Measurements from ENCODE around the gene STYXL1. TPM values are rescaled to one million over a fixed set of nuclear protein-coding genes. Genes with fewer than 3 reads are reported as not detected.

STYXL1 gene
- total RNA-seq, 1 donor from 2014 or later, result 28.5 TPM

DNA sequence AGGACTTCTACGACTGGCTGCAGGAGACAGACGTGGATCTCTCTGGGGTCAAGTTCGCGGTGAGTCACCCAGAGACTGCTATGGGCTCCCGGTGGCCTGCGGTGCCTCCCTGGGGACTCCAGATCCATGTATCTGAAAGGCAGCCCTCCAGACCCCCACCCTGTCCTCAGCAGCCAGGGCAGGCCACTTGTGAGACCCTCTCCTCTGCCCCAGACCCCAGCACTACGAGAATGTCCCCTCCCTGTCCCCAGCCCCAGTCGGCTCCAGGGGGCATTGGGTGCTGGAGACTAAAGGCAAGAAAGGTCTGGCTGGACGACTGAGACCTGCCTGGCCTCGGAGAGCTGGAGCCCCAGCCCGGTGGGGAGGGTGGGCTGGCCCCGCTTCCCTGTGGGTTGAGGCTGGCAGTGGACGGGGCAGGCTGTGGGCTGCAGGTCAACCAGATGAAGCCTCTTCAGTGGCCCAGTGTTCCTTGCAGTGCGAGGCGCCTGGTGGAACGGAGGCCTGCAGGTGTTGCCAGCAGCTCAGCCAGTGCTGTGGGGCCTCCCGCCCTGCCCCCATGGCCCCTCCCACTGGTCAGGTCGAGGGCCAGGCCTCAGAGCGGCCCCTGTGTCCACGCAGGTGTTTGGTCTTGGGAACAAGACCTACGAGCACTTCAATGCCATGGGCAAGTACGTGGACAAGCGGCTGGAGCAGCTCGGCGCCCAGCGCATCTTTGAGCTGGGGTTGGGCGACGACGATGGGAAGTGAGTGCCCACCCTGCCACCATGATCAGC, 67.2 kb downstream of the STYXL1 start:
- no peak overlapping the region for H3K4me3 Mint-ChIP-seq (ENCODE audit: unreplicated experiment)
- TF ChIP-seq, protein P1, sequence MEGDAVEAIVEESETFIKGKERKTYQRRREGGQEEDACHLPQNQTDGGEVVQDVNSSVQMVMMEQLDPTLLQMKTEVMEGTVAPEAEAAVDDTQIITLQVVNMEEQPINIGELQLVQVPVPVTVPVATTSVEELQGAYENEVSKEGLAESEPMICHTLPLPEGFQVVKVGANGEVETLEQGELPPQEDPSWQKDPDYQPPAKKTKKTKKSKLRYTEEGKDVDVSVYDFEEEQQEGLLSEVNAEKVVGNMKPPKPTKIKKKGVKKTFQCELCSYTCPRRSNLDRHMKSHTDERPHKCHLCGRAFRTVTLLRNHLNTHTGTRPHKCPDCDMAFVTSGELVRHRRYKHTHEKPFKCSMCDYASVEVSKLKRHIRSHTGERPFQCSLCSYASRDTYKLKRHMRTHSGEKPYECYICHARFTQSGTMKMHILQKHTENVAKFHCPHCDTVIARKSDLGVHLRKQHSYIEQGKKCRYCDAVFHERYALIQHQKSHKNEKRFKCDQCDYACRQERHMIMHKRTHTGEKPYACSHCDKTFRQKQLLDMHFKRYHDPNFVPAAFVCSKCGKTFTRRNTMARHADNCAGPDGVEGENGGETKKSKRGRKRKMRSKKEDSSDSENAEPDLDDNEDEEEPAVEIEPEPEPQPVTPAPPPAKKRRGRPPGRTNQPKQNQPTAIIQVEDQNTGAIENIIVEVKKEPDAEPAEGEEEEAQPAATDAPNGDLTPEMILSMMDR (IDR thresholded peaks at IDR 0.05), result no peak
- H3K36me3 Mint-ChIP-seq (ENCODE audit: low read depth), result peaks cover 8% of the 10 kb centered on the region
- no peak for DNase-seq (ENCODE audit: low spot score)
- H3K9me3 Mint-ChIP-seq (ENCODE audit: low read depth), result no peaks in the 10 kb centered on the region
- no peaks in the 10 kb centered on the region for H3K27me3 Mint-ChIP-seq (ENCODE audit: low read depth)
- no peak overlapping the region for H3K27ac Mint-ChIP-seq (ENCODE audit: unreplicated experiment)
- peaks cover 17% of the 10 kb centered on the region for H3K4me1 Mint-ChIP-seq (ENCODE audit: low read depth)

GRCh38 chr7:75979759-75980429, 67.9 kb downstream of the STYXL1 start:
- TF ChIP-seq, protein P1 (IDR thresholded peaks at IDR 0.05), result no peak
- Mint-ChIP-seq H3K27me3 (ENCODE audit: low read depth) (no peaks in the 10 kb centered on the region), H3K4me3 (ENCODE audit: unreplicated experiment) (no peak overlapping the region), H3K27ac (ENCODE audit: unreplicated experiment) (peak overlapping the region; percentile 41), H3K36me3 (ENCODE audit: low read depth) (peaks cover 5% of the 10 kb centered on the region), H3K9me3 (ENCODE audit: low read depth) (no peaks in the 10 kb centered on the region), H3K4me1 (ENCODE audit: low read depth) (peaks cover 17% of the 10 kb centered on the region)
- DNase-seq (ENCODE audit: low spot score), result no peak

GRCh38 chr7:75977743-75978142, 70.1 kb downstream of the STYXL1 start:
- H3K27ac Mint-ChIP-seq (ENCODE audit: unreplicated experiment), result peak overlapping the region; percentile 45
- peaks cover 17% of the 10 kb centered on the region for H3K4me1 Mint-ChIP-seq (ENCODE audit: low read depth)
- no peaks in the 10 kb centered on the region for H3K27me3 Mint-ChIP-seq (ENCODE audit: low read depth)
- TF ChIP-seq, protein P1 (IDR thresholded peaks at IDR 0.05), result no peak
- H3K36me3 Mint-ChIP-seq (ENCODE audit: low read depth), result peaks cover 12% of the 10 kb centered on the region
- H3K9me3 Mint-ChIP-seq (ENCODE audit: low read depth), result no peaks in the 10 kb centered on the region
- no peak overlapping the region for H3K4me3 Mint-ChIP-seq (ENCODE audit: unreplicated experiment)
- DNase-seq (ENCODE audit: low spot score), result no peak

DNA sequence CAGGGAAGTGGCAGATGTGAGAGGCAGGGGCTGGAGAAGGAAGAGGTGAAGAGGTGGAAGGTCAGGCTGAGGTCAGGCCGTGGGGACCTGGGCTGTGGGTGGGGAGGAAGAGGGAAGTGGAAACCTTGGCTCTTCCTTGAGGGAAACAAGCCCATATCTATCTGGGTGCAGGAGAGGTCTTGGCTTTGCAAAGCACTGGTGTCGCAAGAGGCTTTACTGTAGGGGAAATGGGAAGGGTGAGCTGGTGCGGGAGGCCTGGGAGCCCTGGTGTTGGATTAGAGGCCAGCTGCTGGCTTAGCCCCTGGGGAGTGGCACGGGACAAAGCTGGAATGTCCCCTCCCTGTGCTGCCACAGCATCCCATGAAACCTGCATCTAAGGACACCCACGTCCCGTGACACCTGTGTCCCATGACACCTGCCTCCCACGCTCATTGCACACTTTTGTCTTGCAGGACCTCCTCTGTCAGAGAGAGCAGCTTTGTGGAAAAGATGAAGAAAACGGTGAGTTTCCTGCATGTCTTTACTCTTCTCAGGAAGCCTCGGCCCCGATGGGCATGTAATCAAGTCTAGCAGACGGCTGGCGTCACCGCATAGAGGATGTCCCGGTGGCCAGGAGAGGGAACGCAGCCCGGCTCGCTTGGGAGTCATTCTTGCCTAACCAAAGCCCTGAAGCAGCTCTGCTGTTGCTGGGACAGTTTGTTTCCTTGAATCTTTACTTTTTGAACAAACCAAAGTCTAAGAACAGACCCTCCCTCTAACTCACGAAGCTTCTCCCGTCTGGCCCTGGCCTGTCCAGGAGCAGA, 75.6 kb downstream of the STYXL1 start:
- no peak overlapping the region for H3K27ac Mint-ChIP-seq (ENCODE audit: unreplicated experiment)
- no peaks in the 10 kb centered on the region for H3K9me3 Mint-ChIP-seq (ENCODE audit: low read depth)
- H3K36me3 Mint-ChIP-seq (ENCODE audit: low read depth), result peaks cover 17% of the 10 kb centered on the region
- no peak for DNase-seq (ENCODE audit: low spot score)
- H3K4me3 Mint-ChIP-seq (ENCODE audit: unreplicated experiment), result no peak overlapping the region
- H3K27me3 Mint-ChIP-seq (ENCODE audit: low read depth), result no peaks in the 10 kb centered on the region
- H3K4me1 Mint-ChIP-seq (ENCODE audit: low read depth), result peaks cover 5% of the 10 kb centered on the region
- TF ChIP-seq, protein P1 (IDR thresholded peaks at IDR 0.05), result peak; percentile 27
